SK-N-SH (cell line): ENCODE results near the gene PRSS1. TPM values are rescaled to one million over a fixed set of nuclear protein-coding genes. Genes with fewer than 3 reads are reported as not detected.

ENCODE experiments used
- CTCF ChIA-PET: fragments of 300-600, 350-600 bp; formaldehyde crosslinking; extraction: SDS; loops from one replicate; lab custom pipeline; 2021; lab: Yijun Ruan, JAX
- POLR2A ChIA-PET: fragments of 350-600 bp; sonication (Branson Sonifier 250); formaldehyde crosslinking; extraction: SDS; loops from one replicate; lab custom pipeline; 2020; ENCODE audit warnings: antibody characterized with exemption, inconsistent platforms; lab: Yijun Ruan, JAX
- DNase-seq: peaks from one replicate; pipeline ENCODE4 v3.0.0; 2012
- H2AFZ ChIP-seq: fragments of 200-600 bp; sonication (generic); 2 replicates; pipeline ENCODE4 v1.8.1; 2016; ENCODE audit warnings: antibody characterized with exemption, mild to moderate bottlenecking, low read depth
- H3F3A ChIP-seq: fragments of 200-600 bp; sonication (generic); replicated peaks from 2 replicates; pipeline ENCODE3; 2016; ENCODE audit warnings: antibody characterized with exemption, mild to moderate bottlenecking; ENCODE audit not compliant: insufficient read depth
- H3K27ac ChIP-seq, 2 experiments: fragments of 200-500 bp in 1 of 2; fragments of 200-600 bp in 1 of 2; sonication (Bioruptor generic) in 1 of 2; sonication (generic), shearing (Covaris generic) in 1 of 2; 2 replicates each; pipeline versions ENCODE4 v1.5.1 to v1.6.1; 2014 to 2016; ENCODE audit warnings: low read depth in 2 of 2, inconsistent platforms in 1 of 2, low read length in 1 of 2, mild to moderate bottlenecking in 1 of 2, mixed read lengths in 1 of 2
- H3K27me3 ChIP-seq: fragments of 200-600 bp; sonication (generic), shearing (Covaris generic); 2 replicates; pipeline ENCODE4 v1.6.1; 2016; ENCODE audit warnings: mixed run types; ENCODE audit not compliant: insufficient read depth
- H3K36me3 ChIP-seq, 2 experiments: fragments of 200-500 bp in 1 of 2; fragments of 200-600 bp in 1 of 2; sonication (Bioruptor generic) in 1 of 2; sonication (generic) in 1 of 2; replicated peaks in 1 of 2; 2 replicates each; pipeline versions ENCODE3 to v1.5.1; 2014 to 2016; ENCODE audit warnings: low read length in 1 of 2, mild to moderate bottlenecking in 1 of 2; ENCODE audit not compliant: insufficient read depth in 2 of 2, control insufficient read depth in 1 of 2
- H3K4me1 ChIP-seq, 2 experiments: fragments of 200-500 bp in 1 of 2; fragments of 200-600 bp in 1 of 2; sonication (Bioruptor generic) in 1 of 2; sonication (generic), shearing (Covaris generic) in 1 of 2; 2 replicates each; pipeline versions ENCODE4 v1.5.1 to v1.6.1; 2014 to 2016; ENCODE audit warnings: low read depth in 1 of 2, low read length in 1 of 2, mixed run types in 1 of 2; ENCODE audit not compliant: insufficient read depth in 2 of 2, control insufficient read depth in 1 of 2
- H3K4me2 ChIP-seq: fragments of 200-600 bp; sonication (generic), shearing (Covaris generic); 2 replicates; pipeline ENCODE4 v1.6.1; 2017; ENCODE audit warnings: mixed run types
- H3K4me3 ChIP-seq, 2 experiments: fragments of 200-500 bp in 1 of 2; fragments of 200-600 bp in 1 of 2; sonication (Bioruptor generic) in 1 of 2; sonication (generic), shearing (Covaris generic) in 1 of 2; 2 replicates each; pipeline versions ENCODE4 v1.5.1 to v1.8.1; 2014 to 2016; ENCODE audit warnings: low read depth in 2 of 2, inconsistent platforms in 1 of 2, low read length in 1 of 2, mild to moderate bottlenecking in 1 of 2, mixed read lengths in 1 of 2, moderate library complexity in 1 of 2
- H3K79me2 ChIP-seq: fragments of 200-600 bp; sonication (generic); 2 replicates; pipeline ENCODE4 v1.8.1; 2017; ENCODE audit warnings: mild to moderate bottlenecking; ENCODE audit not compliant: insufficient read depth
- H3K9ac ChIP-seq: fragments of 200-600 bp; sonication (generic); 2 replicates; pipeline ENCODE4 v1.6.1; 2017; ENCODE audit warnings: mixed run types
- H3K9me2 ChIP-seq: fragments of 200-600 bp; sonication (generic); 2 replicates; pipeline ENCODE4 v1.6.1; 2017; ENCODE audit warnings: mixed run types
- H3K9me3 ChIP-seq: fragments of 200-600 bp; sonication (generic); 2 replicates; pipeline ENCODE4 v1.6.1; 2017; ENCODE audit warnings: mixed run types, mild to moderate bottlenecking, moderate library complexity
- H4K20me1 ChIP-seq: fragments of 200-600 bp; sonication (generic); 2 replicates; pipeline ENCODE4 v1.6.1; 2017; ENCODE audit warnings: mild to moderate bottlenecking, mixed run types; ENCODE audit not compliant: insufficient read depth
- EZH2phosphoT487 ChIP-seq: fragments of 200-600 bp; sonication (generic); IDR thresholded peaks from 2 replicates; pipeline ENCODE4 v1.6.1; 2017; ENCODE audit warnings: low read depth, mixed run types, mild to moderate bottlenecking, antibody characterized with exemption, moderate library complexity, borderline replicate concordance
- FOXM1 ChIP-seq: IDR thresholded peaks from 2 replicates; pipeline ENCODE4 v1.4.0; 2012; ENCODE audit warnings: low read depth, mild to moderate bottlenecking
- GABPA ChIP-seq: IDR thresholded peaks from 2 replicates; pipeline ENCODE4 v1.4.0; 2012; ENCODE audit warnings: low read depth, mild to moderate bottlenecking
- GATA2 ChIP-seq: sonication (generic); formaldehyde crosslinking; IDR thresholded peaks from 2 replicates; pipeline ENCODE4 v1.5.0; 2020; ENCODE audit warnings: mild to moderate bottlenecking, missing genetic modification reagents
- JUND ChIP-seq: IDR thresholded peaks from 2 replicates; pipeline ENCODE4 v1.4.0; 2012
- MEF2A ChIP-seq: IDR thresholded peaks from 2 replicates; pipeline ENCODE4 v1.4.0; 2012; ENCODE audit warnings: low read depth, borderline replicate concordance
- NFIC ChIP-seq: IDR thresholded peaks from 2 replicates; pipeline ENCODE4 v1.4.0; 2012; ENCODE audit warnings: borderline replicate concordance
- NRF1 ChIP-seq: IDR thresholded peaks from 2 replicates; pipeline ENCODE4 v1.6.1; 2012; ENCODE audit warnings: low read depth, mild to moderate bottlenecking, low read length
- POLR2AphosphoS5 ChIP-seq: IDR thresholded peaks from 2 replicates; pipeline ENCODE4 v1.6.1; 2012; ENCODE audit warnings: low read depth, low read length
- RAD21 ChIP-seq: IDR thresholded peaks from 2 replicates; pipeline ENCODE4 v1.6.1; 2012; ENCODE audit warnings: mild to moderate bottlenecking, low read length
- RCOR1 ChIP-seq: fragments of 150-350 bp; IDR thresholded peaks from 2 replicates; pipeline ENCODE4 v1.6.1; 2017; ENCODE audit warnings: antibody characterized with exemption, low read length
- RFX5 ChIP-seq: IDR thresholded peaks from 2 replicates; pipeline ENCODE4 v1.6.1; 2012; ENCODE audit warnings: mild to moderate bottlenecking, improper control_type of control experiment, low read length
- SIN3A ChIP-seq: IDR thresholded peaks from 2 replicates; pipeline ENCODE4 v1.6.1; 2012; ENCODE audit warnings: low read depth, mild to moderate bottlenecking, low read length, moderate library complexity, borderline replicate concordance
- TCF12 ChIP-seq: IDR thresholded peaks from 2 replicates; pipeline ENCODE4 v1.4.0; 2012
- YY1 ChIP-seq: IDR thresholded peaks from 2 replicates; pipeline ENCODE4 v1.4.0; 2012; ENCODE audit warnings: low read depth, mild to moderate bottlenecking
- WGBS: methylation state at CpG from one replicate; pipeline ENCODE4 v1.1.6; 2017; ENCODE audit warnings: low lambda C conversion rate; 5-methylcytosine and 5-hydroxymethylcytosine counted together
- polyA plus RNA-seq, 3 experiments: library from polyadenylated mRNA; depleted of rRNA; stranded (reverse); fragments of >200 nt; gene quantifications; 2 replicates each; pipeline ENCODE4 v1.2.3, GENCODE V29; 2012
- TF ChIP-seq, protein P1 (sequence below): fragments of 200-600 bp; sonication (generic); IDR thresholded peaks from 2 replicates; pipeline ENCODE4 v1.6.1; 2017; ENCODE audit warnings: antibody characterized with exemption, mild to moderate bottlenecking, moderate library complexity
- TF ChIP-seq, protein P2 (sequence below): IDR thresholded peaks from 2 replicates; pipeline ENCODE4 v1.4.0; 2012; ENCODE audit warnings: low read depth
- TF ChIP-seq, protein P3 (sequence below): fragments of 150-350 bp; IDR thresholded peaks from 2 replicates; pipeline ENCODE4 v1.6.1; 2016; ENCODE audit warnings: mild to moderate bottlenecking, low read depth, low read length
- TF ChIP-seq, protein P4 (sequence below): IDR thresholded peaks from 2 replicates; pipeline ENCODE4 v1.4.0; 2012; ENCODE audit warnings: low read depth, borderline replicate concordance
- TF ChIP-seq, protein P5 (sequence below): fragments of 150-350 bp; IDR thresholded peaks from 2 replicates; pipeline ENCODE4 v1.6.1; 2017; ENCODE audit warnings: antibody characterized with exemption, low read length, low read depth, borderline replicate concordance

Gene PRSS1
- polyA plus RNA-seq, 1 of the 3 experiments (the other 2 are of a cell fraction) = not detected

DNA sequence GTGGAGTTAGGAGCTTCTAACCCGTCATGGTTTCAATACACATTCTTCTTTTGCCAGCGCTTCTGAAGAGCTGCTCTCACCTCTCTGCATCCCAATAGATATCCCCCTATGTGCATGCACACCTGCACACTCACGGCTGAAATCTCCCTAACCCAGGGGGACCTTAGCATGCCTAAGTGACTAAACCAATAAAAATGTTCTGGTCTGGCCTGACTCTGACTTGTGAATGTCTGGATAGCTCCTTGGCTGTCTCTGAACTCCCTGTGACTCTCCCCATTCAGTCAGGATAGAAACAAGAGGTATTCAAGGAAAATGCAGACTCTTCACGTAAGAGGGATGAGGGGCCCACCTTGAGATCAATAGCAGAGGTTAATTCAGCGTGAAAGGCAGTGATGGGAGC lies 43.9 kb downstream of the PRSS1 start:
- 30% methylated on average over 5 of the region's 5 CpGs for WGBS
- H3K36me3 ChIP-seq = no peaks in the 10 kb centered on the region
- H3K27me3 ChIP-seq = peaks cover 64% of the 10 kb centered on the region
- no peak overlapping the region for H3K4me2 ChIP-seq
- no peak overlapping the region for H3K27ac ChIP-seq
- H3K9me2 ChIP-seq = no peaks in the 10 kb centered on the region
- POLR2A ChIA-PET = no interaction called here
- H3K4me3 ChIP-seq = no peak overlapping the region
- CTCF ChIA-PET = interaction anchor here (0.6 to 19.8 kb wide), 9 partner anchors 10 to 334 kb away, joined by 3 to 488 read pairs (median 36); no protein-coding TSS in a partner anchor
- H3K4me1 ChIP-seq = peaks cover 0 to 9% of the 10 kb centered on the region in 2 experiments; a peak in 1 of 4 replicates
- H3K9me3 ChIP-seq = no peaks in the 10 kb centered on the region
- H3K9ac ChIP-seq = no peak overlapping the region
- no peaks in the 10 kb centered on the region for H3K79me2 ChIP-seq
- no peaks in the 10 kb centered on the region for H4K20me1 ChIP-seq
- no peaks in the 10 kb centered on the region for H3F3A ChIP-seq
- TF ChIP-seq RCOR1 = no peak
- no peak for TF ChIP-seq NRF1
- no peak for TF ChIP-seq POLR2AphosphoS5
- no peak for TF ChIP-seq RAD21
- H2AFZ ChIP-seq = no peak overlapping the region
- no peak for DNase-seq

DNA sequence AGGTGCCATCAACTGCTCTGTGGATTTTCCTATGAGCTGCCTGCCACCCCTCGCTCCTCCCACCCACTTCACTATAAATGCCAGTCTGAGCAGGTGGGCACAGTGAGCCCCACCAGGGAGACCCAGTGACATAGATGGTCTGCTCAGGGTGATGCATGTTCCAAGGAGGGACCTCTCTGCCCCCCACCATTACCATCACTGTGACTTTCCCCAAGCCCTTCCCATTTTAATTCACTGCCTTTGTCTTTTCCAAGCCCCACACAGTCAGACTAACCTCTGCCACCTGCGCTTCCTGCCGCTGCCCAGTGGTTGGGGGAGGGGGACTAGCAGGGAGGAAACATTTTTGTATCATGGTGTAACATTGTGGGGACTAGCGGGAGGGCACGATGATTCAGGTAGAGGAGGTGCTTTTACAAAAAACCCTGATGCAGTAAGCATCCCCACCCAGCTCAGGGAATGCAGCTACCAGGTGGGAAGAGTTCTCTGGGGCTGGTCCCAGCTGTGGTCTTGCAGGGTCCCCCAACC lies 46.1 kb downstream of the PRSS1 start:
- Histone ChIP-seq H3F3A (no peaks in the 10 kb centered on the region), H3K79me2 (no peaks in the 10 kb centered on the region), H3K36me3 (no peaks in the 10 kb centered on the region), H3K4me3 (no peak overlapping the region), H2AFZ (no peak overlapping the region), H3K9me2 (no peaks in the 10 kb centered on the region), H3K4me1 (peaks cover 0 to 9% of the 10 kb centered on the region in 2 experiments; a peak in 1 of 4 replicates), H3K9ac (no peak overlapping the region), H3K9me3 (no peaks in the 10 kb centered on the region), H4K20me1 (no peaks in the 10 kb centered on the region), H3K4me2 (no peak overlapping the region), H3K27me3 (peaks cover 61% of the 10 kb centered on the region), H3K27ac (no peak overlapping the region)
- TF ChIP-seq SIN3A = no peak
- TF ChIP-seq GATA2 (CRISPR knock-in tag) = no peak
- no peak for TF ChIP-seq POLR2AphosphoS5
- no peak for TF ChIP-seq GABPA
- TF ChIP-seq RCOR1 = no peak
- TF ChIP-seq, protein P1, sequence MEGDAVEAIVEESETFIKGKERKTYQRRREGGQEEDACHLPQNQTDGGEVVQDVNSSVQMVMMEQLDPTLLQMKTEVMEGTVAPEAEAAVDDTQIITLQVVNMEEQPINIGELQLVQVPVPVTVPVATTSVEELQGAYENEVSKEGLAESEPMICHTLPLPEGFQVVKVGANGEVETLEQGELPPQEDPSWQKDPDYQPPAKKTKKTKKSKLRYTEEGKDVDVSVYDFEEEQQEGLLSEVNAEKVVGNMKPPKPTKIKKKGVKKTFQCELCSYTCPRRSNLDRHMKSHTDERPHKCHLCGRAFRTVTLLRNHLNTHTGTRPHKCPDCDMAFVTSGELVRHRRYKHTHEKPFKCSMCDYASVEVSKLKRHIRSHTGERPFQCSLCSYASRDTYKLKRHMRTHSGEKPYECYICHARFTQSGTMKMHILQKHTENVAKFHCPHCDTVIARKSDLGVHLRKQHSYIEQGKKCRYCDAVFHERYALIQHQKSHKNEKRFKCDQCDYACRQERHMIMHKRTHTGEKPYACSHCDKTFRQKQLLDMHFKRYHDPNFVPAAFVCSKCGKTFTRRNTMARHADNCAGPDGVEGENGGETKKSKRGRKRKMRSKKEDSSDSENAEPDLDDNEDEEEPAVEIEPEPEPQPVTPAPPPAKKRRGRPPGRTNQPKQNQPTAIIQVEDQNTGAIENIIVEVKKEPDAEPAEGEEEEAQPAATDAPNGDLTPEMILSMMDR = no peak
- no peak for TF ChIP-seq JUND
- TF ChIP-seq, protein P2, sequence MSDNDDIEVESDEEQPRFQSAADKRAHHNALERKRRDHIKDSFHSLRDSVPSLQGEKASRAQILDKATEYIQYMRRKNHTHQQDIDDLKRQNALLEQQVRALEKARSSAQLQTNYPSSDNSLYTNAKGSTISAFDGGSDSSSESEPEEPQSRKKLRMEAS = no peak
- no peak for TF ChIP-seq EZH2phosphoT487
- no peak for TF ChIP-seq FOXM1
- no peak for TF ChIP-seq NFIC
- TF ChIP-seq, protein P3, sequence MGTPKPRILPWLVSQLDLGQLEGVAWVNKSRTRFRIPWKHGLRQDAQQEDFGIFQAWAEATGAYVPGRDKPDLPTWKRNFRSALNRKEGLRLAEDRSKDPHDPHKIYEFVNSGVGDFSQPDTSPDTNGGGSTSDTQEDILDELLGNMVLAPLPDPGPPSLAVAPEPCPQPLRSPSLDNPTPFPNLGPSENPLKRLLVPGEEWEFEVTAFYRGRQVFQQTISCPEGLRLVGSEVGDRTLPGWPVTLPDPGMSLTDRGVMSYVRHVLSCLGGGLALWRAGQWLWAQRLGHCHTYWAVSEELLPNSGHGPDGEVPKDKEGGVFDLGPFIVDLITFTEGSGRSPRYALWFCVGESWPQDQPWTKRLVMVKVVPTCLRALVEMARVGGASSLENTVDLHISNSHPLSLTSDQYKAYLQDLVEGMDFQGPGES = no peak
- TF ChIP-seq YY1 = no peak
- TF ChIP-seq RFX5 = no peak
- TF ChIP-seq, protein P4, sequence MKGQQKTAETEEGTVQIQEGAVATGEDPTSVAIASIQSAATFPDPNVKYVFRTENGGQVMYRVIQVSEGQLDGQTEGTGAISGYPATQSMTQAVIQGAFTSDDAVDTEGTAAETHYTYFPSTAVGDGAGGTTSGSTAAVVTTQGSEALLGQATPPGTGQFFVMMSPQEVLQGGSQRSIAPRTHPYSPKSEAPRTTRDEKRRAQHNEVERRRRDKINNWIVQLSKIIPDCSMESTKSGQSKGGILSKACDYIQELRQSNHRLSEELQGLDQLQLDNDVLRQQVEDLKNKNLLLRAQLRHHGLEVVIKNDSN = no peak
- TF ChIP-seq TCF12 = no peak
- TF ChIP-seq MEF2A = no peak
- TF ChIP-seq, protein P5, sequence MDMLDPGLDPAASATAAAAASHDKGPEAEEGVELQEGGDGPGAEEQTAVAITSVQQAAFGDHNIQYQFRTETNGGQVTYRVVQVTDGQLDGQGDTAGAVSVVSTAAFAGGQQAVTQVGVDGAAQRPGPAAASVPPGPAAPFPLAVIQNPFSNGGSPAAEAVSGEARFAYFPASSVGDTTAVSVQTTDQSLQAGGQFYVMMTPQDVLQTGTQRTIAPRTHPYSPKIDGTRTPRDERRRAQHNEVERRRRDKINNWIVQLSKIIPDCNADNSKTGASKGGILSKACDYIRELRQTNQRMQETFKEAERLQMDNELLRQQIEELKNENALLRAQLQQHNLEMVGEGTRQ = no peak
- TF ChIP-seq RAD21 = no peak
- CTCF ChIA-PET = interaction anchor here (0.6 to 19.8 kb wide), 6 partner anchors 12 to 298 kb away, joined by 3 to 488 read pairs (median 28); no protein-coding TSS in a partner anchor
- WGBS = 83% methylated on average over 5 of the region's 5 CpGs
- POLR2A ChIA-PET = no interaction called here
- DNase-seq = no peak
